SK-N-MC (cell line): Measurements from ENCODE around the gene KIF26A.

Experiments used
- DNase-seq: peaks from one replicate; pipeline ENCODE4 v3.0.0-alpha.2; 2011; ENCODE audit warnings: low read depth, low spot score
- H3K27ac ChIP-seq: fragments of 200-600 bp; sonication (generic); 2 replicates; pipeline ENCODE4 v1.5.1; 2016; ENCODE audit warnings: mixed run types
- H3K36me3 ChIP-seq: fragments of 200-600 bp; sonication (generic); 2 replicates; pipeline ENCODE4 v1.6.1; 2017; ENCODE audit warnings: antibody characterized with exemption, low read length, mixed read lengths; ENCODE audit not compliant: insufficient read depth
- H3K4me3 ChIP-seq: fragments of 200-600 bp; sonication (generic); 2 replicates; pipeline ENCODE4 v1.5.1; 2016
- H3K9ac ChIP-seq: fragments of 200-600 bp; sonication (generic); 2 replicates; pipeline ENCODE4 v1.8.0; 2017; ENCODE audit warnings: mixed run types, mixed read lengths; ENCODE audit not compliant: insufficient read length
- H3K9me3 ChIP-seq: fragments of 200-600 bp; sonication (generic); 2 replicates; pipeline ENCODE4 v1.6.1; 2017; ENCODE audit warnings: low read depth, mild to moderate bottlenecking, antibody characterized with exemption, low read length, moderate library complexity, mixed read lengths
- EZH2 ChIP-seq: fragments of 200-600 bp; sonication (generic); IDR thresholded peaks from one replicate; pipeline ENCODE4 v1.6.1; 2017; ENCODE audit warnings: antibody characterized with exemption
- FOXP2 ChIP-seq: optimal IDR thresholded peaks from 2 replicates; pipeline ENCODE3; 2011; ENCODE audit warnings: mild to moderate bottlenecking, moderate library complexity; ENCODE audit not compliant: insufficient read depth; ENCODE audit errors: extremely low read length, control extremely low read depth
- POLR2AphosphoS5 ChIP-seq: IDR thresholded peaks from 2 replicates; pipeline ENCODE4 v1.6.1; 2012; ENCODE audit warnings: mild to moderate bottlenecking, low read depth, low read length, borderline replicate concordance

The KIF26A gene

DNA sequence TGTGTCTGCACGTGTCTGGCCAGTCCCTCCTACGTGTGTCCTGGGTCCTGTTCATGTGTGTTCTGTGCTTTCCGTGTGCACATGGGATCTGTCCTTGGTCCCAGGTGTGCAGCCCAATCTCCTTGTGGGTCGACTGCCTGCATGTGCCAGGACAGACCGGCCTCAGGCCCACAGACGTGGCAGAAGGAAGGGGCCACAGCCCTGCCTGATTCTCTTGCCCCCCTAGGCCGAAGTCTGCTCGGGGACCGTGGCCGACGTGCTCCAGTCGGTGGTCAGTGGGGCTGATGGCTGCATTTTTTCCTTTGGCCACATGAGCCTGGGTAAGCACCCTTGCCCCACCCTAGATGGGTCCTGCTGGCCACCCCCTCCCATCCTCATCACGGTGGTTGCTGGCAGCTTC lies 34.0 kb downstream of the KIF26A start:
- TF ChIP-seq POLR2AphosphoS5, result no peak
- no peak for TF ChIP-seq FOXP2
- TF ChIP-seq EZH2, result no peak
- Histone ChIP-seq H3K36me3 (no peaks in the 10 kb centered on the region), H3K27ac (no peak overlapping the region)

DNA sequence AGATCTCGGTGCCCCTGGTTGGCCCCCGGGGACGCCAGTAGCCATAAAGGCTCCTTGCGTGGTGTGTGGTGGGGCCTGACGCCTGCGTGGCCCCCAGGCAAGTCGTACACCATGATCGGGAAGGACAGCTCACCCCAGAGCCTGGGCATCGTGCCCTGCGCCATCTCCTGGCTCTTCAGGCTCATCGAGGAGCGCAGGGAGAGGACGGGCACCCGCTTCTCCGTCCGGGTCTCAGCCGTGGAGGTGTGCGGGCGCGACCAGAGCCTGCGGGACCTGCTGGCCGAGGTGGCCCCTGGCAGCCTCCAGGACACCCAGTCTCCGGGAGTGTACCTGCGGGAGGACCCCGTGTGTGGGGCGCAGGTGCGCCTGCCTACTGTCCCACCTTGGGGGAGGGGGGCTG lies 34.5 kb downstream of the KIF26A start:
- Histone ChIP-seq H3K4me3 (no peak overlapping the region), H3K9ac (no peak overlapping the region), H3K9me3 (no peaks in the 10 kb centered on the region), H3K36me3 (no peaks in the 10 kb centered on the region), H3K27ac (no peak overlapping the region)
- no peak for DNase-seq
- TF ChIP-seq POLR2AphosphoS5 (no peak), EZH2 (no peak), FOXP2 (no peak)

More for the DNA sequence above, 34.0 kb downstream of the KIF26A start:
- Histone ChIP-seq H3K9ac (no peak overlapping the region), H3K4me3 (no peak overlapping the region), H3K9me3 (no peaks in the 10 kb centered on the region)
- no peak for DNase-seq

DNA sequence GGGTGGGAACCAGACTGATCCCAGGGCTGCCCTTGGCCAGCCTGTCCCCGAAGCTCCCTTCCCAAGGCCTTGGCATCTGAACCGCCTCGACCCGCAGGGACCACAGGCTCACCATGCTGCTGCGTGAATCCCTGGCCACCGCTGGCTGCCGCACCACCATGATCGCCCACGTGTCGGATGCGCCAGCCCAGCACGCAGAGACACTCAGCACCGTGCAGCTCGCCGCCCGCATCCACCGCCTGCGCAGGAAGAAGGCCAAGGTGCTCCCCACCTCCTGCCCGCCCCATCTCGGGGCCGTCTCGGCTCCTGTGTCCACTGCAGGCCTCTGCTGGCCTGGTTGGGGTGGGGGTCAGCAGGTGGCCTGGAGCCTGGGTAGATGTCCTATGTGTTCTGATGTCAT lies 35.7 kb downstream of the KIF26A start:
- Histone ChIP-seq H3K4me3 (no peak overlapping the region), H3K9ac (no peak overlapping the region), H3K27ac (no peak overlapping the region), H3K9me3 (no peaks in the 10 kb centered on the region), H3K36me3 (no peaks in the 10 kb centered on the region)
- TF ChIP-seq POLR2AphosphoS5 (no peak), FOXP2 (no peak), EZH2 (no peak)
- no peak for DNase-seq

DNA sequence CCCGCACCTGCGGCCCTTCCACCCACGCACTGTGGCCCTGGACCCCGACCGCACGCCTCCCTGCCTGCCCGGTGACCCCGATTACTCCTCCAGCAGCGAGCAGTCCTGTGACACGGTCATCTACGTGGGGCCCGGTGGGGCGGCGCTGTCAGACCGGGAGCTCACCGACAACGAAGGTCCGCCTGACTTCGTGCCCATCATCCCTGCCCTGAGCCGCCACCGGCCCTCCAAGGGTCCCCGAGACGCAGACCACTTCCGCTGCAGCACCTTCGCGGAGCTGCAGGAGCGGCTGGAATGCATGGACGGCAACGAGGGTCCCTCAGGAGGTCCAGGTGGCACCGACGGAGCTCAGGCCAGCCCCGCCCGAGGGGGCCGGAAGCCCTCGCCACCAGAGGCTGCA lies 36.7 kb downstream of the KIF26A start:
- Histone ChIP-seq H3K27ac (no peak overlapping the region), H3K9me3 (no peaks in the 10 kb centered on the region), H3K4me3 (no peak overlapping the region), H3K9ac (no peak overlapping the region), H3K36me3 (no peaks in the 10 kb centered on the region)
- no peak for TF ChIP-seq EZH2
- no peak for TF ChIP-seq POLR2AphosphoS5
- no peak for TF ChIP-seq FOXP2
- no peak for DNase-seq

DNA sequence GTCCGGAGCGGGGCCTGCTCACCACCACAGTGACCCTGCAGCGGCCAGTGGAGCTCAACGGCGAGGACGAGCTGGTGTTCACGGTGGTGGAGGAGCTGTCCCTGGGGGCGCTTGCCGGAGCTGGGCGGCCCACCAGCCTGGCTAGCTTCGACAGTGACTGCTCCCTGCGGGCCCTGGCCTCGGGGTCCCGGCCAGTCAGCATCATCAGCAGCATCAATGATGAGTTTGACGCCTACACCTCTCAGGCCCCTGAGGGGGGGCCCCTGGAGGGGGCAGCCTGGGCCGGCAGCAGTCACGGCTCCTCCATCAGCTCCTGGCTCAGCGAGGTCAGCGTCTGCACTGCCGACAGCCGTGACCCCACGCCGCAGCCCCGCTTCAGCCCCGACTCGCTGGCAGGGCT lies 37.4 kb downstream of the KIF26A start:
- Histone ChIP-seq H3K9me3 (no peaks in the 10 kb centered on the region), H3K9ac (no peak overlapping the region), H3K27ac (no peak overlapping the region), H3K36me3 (no peaks in the 10 kb centered on the region), H3K4me3 (no peak overlapping the region)
- TF ChIP-seq EZH2, result no peak
- no peak for DNase-seq

DNA sequence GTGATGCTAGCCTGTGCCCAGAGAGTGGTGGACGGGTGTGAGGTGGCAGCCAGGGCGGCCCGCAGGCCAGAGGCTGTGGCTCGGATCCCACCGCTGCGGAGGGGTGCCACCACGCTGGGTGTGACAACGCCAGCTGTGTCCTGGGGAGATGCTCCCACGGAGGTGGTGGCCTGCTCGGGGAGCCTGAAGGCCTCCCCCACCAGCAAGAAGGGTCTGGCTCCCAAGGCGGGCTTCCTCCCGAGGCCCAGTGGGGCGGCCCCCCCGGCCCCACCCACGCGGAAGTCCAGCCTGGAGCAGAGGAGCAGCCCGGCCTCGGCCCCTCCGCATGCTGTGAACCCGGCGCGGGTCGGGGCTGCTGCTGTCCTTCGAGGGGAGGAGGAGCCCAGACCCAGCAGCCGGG lies 38.2 kb downstream of the KIF26A start:
- H3K27ac ChIP-seq, result no peak overlapping the region
- no peaks in the 10 kb centered on the region for H3K36me3 ChIP-seq
- no peak for TF ChIP-seq FOXP2
- no peak for TF ChIP-seq POLR2AphosphoS5
- TF ChIP-seq EZH2, result no peak
- H3K9me3 ChIP-seq, result no peaks in the 10 kb centered on the region
- no peak overlapping the region for H3K9ac ChIP-seq
- DNase-seq, result no peak
- H3K4me3 ChIP-seq, result no peak overlapping the region

DNA sequence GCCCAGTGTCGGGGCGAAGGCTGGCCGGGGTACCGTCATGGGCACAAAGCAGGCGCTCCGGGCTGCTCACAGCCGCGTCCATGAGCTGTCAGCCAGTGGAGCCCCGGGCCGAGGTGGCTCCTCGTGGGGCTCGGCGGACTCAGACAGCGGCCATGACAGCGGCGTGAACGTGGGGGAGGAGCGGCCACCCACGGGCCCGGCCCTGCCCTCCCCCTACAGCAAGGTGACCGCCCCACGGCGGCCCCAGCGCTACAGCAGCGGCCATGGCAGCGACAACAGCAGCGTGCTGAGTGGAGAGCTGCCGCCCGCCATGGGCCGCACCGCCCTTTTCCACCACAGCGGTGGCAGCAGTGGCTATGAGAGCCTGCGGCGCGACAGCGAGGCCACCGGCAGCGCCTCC lies 39.0 kb downstream of the KIF26A start:
- Histone ChIP-seq H3K9me3 (no peaks in the 10 kb centered on the region), H3K4me3 (no peak overlapping the region), H3K9ac (no peak overlapping the region), H3K27ac (no peak overlapping the region), H3K36me3 (no peaks in the 10 kb centered on the region)
- TF ChIP-seq FOXP2, result no peak
- no peak for TF ChIP-seq POLR2AphosphoS5
- TF ChIP-seq EZH2, result no peak
- DNase-seq, result no peak

DNA sequence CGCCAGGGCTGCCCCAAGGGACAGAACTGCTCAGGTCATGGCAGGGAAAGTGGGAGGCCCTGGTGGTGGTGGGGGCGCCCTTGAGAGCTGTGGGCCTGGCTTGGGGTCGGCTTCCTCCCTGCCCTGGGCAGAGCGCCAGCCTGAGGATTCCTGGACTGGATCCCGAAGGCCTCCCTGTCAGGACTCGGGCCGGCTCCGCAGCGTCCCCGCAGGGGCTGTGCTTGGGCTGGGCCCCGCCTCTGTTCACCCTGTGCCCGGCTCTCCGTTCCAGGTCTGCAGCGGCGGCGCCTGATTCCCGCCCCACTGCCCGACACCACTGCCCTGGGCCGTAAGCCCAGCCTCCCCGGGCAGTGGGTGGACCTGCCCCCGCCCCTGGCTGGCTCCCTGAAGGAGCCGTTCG lies 39.9 kb downstream of the KIF26A start:
- Histone ChIP-seq H3K27ac (no peak overlapping the region), H3K9me3 (no peaks in the 10 kb centered on the region), H3K36me3 (no peaks in the 10 kb centered on the region), H3K9ac (no peak overlapping the region), H3K4me3 (no peak overlapping the region)
- TF ChIP-seq EZH2, result no peak
- no peak for TF ChIP-seq FOXP2
- no peak for TF ChIP-seq POLR2AphosphoS5
- no peak for DNase-seq

DNA sequence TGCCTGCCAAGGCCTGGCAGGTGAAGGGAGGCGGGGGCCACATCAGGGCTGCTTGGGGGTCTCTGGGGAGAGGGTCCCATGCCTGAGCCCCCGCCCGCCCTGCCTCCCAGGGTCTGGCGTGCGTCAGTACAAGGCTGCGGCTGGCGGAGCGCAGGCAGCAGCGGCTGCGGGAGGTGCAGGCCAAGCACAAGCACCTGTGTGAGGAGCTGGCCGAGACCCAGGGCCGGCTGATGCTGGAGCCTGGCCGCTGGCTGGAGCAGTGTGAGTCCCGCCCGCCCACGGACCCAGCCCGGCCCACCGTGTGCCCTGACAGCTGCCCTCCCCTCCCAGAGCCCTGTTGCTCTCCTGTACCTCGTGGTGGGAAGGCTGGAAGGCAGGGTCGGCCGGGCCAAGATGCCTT lies 40.7 kb downstream of the KIF26A start:
- no peaks in the 10 kb centered on the region for H3K9me3 ChIP-seq
- no peaks in the 10 kb centered on the region for H3K36me3 ChIP-seq
- TF ChIP-seq EZH2 (no peak), POLR2AphosphoS5 (no peak), FOXP2 (no peak)
- no peak for DNase-seq
- no peak overlapping the region for H3K9ac ChIP-seq
- H3K4me3 ChIP-seq, result no peak overlapping the region
- no peak overlapping the region for H3K27ac ChIP-seq
